ELR (cell line): ENCODE data around the gene ERFL.

Experiments
- DNase-seq: peaks from one replicate; pipeline ENCODE4 v3.0.0-alpha.2; 2015; ENCODE audit warnings: low read depth

The ERFL gene

GRCh38 chr19:41913538-41914423, 14.5 kb downstream of the ERFL start:
- no peak for DNase-seq

GRCh38 chr19:41912899-41913537, 15.2 kb downstream of the ERFL start:
- DNase-seq: no peak

GRCh38 chr19:41911889-41912731, 16.1 kb downstream of the ERFL start:
- DNase-seq: no peak

- no peak for DNase-seq
These were observed 17.0 kb downstream of the ERFL start for GRCh38 chr19:41910992-41911888.

- DNase-seq: no peak
These were observed 17.8 kb downstream of the ERFL start for GRCh38 chr19:41910240-41910991.

GRCh38 chr19:41909706-41910105, 18.5 kb downstream of the ERFL start:
- no peak for DNase-seq

GRCh38 chr19:41908724-41909464, 19.4 kb downstream of the ERFL start:
- no peak for DNase-seq

GRCh38 chr19:41907994-41908615, 20.1 kb downstream of the ERFL start:
- DNase-seq: no peak

GRCh38 chr19:41906916-41907680, 21.2 kb downstream of the ERFL start:
- no peak for DNase-seq

- DNase-seq: no peak
These were observed 22.0 kb downstream of the ERFL start for GRCh38 chr19:41906271-41906670.

- DNase-seq: no peak
These were observed 22.8 kb downstream of the ERFL start for GRCh38 chr19:41905273-41906002.

- no peak for DNase-seq
These were observed 24.0 kb downstream of the ERFL start for GRCh38 chr19:41904118-41904870.

GRCh38 chr19:41903193-41903953, 24.9 kb downstream of the ERFL start:
- no peak for DNase-seq

GRCh38 chr19:41902594-41902993, 25.7 kb downstream of the ERFL start:
- DNase-seq: no peak

- no peak for DNase-seq
These were observed 26.4 kb downstream of the ERFL start for GRCh38 chr19:41901707-41902360.

GRCh38 chr19:41898235-41898634, 30.0 kb downstream of the ERFL start:
- DNase-seq: no peak
